ENCODE results near the gene SKA1. TPM values are rescaled to one million over a fixed set of nuclear protein-coding genes. Genes with fewer than 3 reads are reported as not detected.

SKA1 gene
- total and polyA plus RNA-seq, 9 of the 15 experiments (the other 6 are each of a cell fraction or from before 2014, with no cell fraction given), result 27.8 to 67.2 (median 41.9) TPM

DNA sequence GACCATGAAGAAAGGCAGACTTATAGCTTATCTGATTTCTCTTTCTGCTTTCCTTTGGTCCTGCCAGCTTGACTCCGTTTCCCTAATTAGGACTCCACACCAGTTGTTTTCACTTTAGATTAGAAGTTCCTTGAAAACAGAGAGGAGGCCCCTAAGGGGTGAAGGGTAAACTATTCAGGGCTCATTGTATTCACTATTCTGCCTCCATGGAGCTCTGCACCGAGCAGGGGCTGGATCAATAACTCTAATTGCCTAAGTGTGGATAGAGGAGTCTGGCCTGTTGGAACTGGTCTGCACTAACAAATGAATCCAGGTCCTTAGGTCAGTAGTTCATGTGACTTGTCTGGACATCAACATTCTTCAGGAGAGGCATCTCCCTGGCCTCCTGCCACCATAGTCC lies 36.1 kb upstream of the SKA1 start:
- H3K27ac ChIP-seq (ENCODE audit: extremely low read depth, low read depth, low read length), result no peak overlapping the region
- 22% methylated on average over 2 of the region's 2 CpGs for WGBS (ENCODE audit: insufficient coverage, low coverage, missing lambda C conversion rate)
- no TSS peak for BruUV-seq (replicated peaks)
- H4K20me1 ChIP-seq (replicated peaks; ENCODE audit: control insufficient read depth, insufficient read depth, low read length), result no peaks in the 10 kb centered on the region
- no peaks in the 10 kb centered on the region for H3K9me3 ChIP-seq (replicated peaks; ENCODE audit: control insufficient read depth, insufficient read depth, low read depth, low read length)
- ChIA-PET CTCF (ENCODE audit: low intra/inter-chr PET ratio) (no interaction called here), POLR2A (interaction anchor here (0.8 kb wide), 2 partner anchors 12 to 149 kb away, joined by 3 read pairs; no protein-coding TSS in a partner anchor)
- H3K79me2 ChIP-seq (ENCODE audit: control insufficient read depth, insufficient read depth, low read length), result no peaks in the 10 kb centered on the region
- in situ Hi-C loops (cut with MboI) (no loop called here), intact Hi-C loops (cut with micrococcal nuclease) (no loop called here)
- H3K9ac ChIP-seq (ENCODE audit: insufficient read depth in 1 of 2, low read depth in 2 of 2, low read length in 2 of 2), result no peak overlapping the region
- no peak overlapping the region for H3K4me3 ChIP-seq
- no peaks in the 10 kb centered on the region for H3K27me3 ChIP-seq (ENCODE audit: control insufficient read depth in 2 of 2, insufficient read depth in 2 of 2, low read length in 2 of 2)
- no peaks in the 10 kb centered on the region for H3K9me1 ChIP-seq (ENCODE audit: control insufficient read depth, insufficient read depth, low read length)
- H2AFZ ChIP-seq (ENCODE audit: low read depth, low read length), result no peak overlapping the region
- FAIRE-seq (no peak), ATAC-seq (no peak), DNase-seq (ENCODE audit: extremely low read depth in 1 of 4, low spot score in 3 of 4) (no peak)
- H3K36me3 ChIP-seq (ENCODE audit: control insufficient read depth, insufficient read depth, low read length), result no peaks in the 10 kb centered on the region
- H3K4me1 ChIP-seq (replicated peaks in 1 of 2; ENCODE audit: control insufficient read depth in 2 of 2, insufficient read depth in 2 of 2, low read length in 2 of 2), result peaks cover 0 to 7% of the 10 kb centered on the region in 2 experiments; a peak in 3 of 5 replicates
- H3K4me2 ChIP-seq (ENCODE audit: insufficient read depth, low read length), result no peak overlapping the region
- TF ChIP-seq FOS (IDR thresholded peaks at IDR 0.05; ENCODE audit: extremely low read depth, insufficient read length) (no peak), OTX1 (CRISPR knock-in tag; IDR thresholded peaks at IDR 0.05) (no peak), PRPF4 (IDR thresholded peaks at IDR 0.05; ENCODE audit: insufficient read depth, low read depth, low read length, poor library complexity, severe bottlenecking) (no peak), U2AF1 (optimal IDR thresholded peaks at IDR 0.05; ENCODE audit: low read depth, low read length) (no peak), SREBF2 (CRISPR knock-in tag; IDR thresholded peaks at IDR 0.05) (no peak), SMARCB1 (IDR thresholded peaks at IDR 0.05; ENCODE audit: insufficient read length, low read depth) (no peak), MXI1 (IDR thresholded peaks at IDR 0.05; ENCODE audit: low read depth, low read length) (no peak), ZNF551 (CRISPR knock-in tag; IDR thresholded peaks at IDR 0.05) (no peak), ZNF668 (CRISPR knock-in tag; IDR thresholded peaks at IDR 0.05) (no peak), ZNF121 (CRISPR knock-in tag; conservative IDR thresholded peaks at IDR 0.05) (no peak), NFRKB (IDR thresholded peaks at IDR 0.05; ENCODE audit: low read depth) (no peak)
- TF ChIP-seq, protein P1, sequence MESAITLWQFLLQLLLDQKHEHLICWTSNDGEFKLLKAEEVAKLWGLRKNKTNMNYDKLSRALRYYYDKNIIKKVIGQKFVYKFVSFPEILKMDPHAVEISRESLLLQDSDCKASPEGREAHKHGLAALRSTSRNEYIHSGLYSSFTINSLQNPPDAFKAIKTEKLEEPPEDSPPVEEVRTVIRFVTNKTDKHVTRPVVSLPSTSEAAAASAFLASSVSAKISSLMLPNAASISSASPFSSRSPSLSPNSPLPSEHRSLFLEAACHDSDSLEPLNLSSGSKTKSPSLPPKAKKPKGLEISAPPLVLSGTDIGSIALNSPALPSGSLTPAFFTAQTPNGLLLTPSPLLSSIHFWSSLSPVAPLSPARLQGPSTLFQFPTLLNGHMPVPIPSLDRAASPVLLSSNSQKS (CRISPR knock-in tag; IDR thresholded peaks at IDR 0.05), result no peak
- TF ChIP-seq, protein P2, sequence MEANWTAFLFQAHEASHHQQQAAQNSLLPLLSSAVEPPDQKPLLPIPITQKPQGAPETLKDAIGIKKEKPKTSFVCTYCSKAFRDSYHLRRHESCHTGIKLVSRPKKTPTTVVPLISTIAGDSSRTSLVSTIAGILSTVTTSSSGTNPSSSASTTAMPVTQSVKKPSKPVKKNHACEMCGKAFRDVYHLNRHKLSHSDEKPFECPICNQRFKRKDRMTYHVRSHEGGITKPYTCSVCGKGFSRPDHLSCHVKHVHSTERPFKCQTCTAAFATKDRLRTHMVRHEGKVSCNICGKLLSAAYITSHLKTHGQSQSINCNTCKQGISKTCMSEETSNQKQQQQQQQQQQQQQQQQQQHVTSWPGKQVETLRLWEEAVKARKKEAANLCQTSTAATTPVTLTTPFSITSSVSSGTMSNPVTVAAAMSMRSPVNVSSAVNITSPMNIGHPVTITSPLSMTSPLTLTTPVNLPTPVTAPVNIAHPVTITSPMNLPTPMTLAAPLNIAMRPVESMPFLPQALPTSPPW (CRISPR knock-in tag; IDR thresholded peaks at IDR 0.05), result no peak
